PFSK-1 (cell line): ENCODE data around the gene NRXN3.

ENCODE experiments used
- FOXP2 ChIP-seq: optimal IDR thresholded peaks from 2 replicates; pipeline ENCODE3; 2011; ENCODE audit warnings: borderline replicate concordance, control low read depth, inconsistent platforms; ENCODE audit not compliant: insufficient read depth; ENCODE audit errors: extremely low read length, extremely low read depth
- POLR2AphosphoS5 ChIP-seq: IDR thresholded peaks from 2 replicates; pipeline ENCODE4 v1.6.1; 2012; ENCODE audit warnings: low read depth, mild to moderate bottlenecking, control low read depth, low read length, moderate library complexity
- REST ChIP-seq, 2 experiments: IDR thresholded peaks; 2 replicates each; pipeline versions ENCODE4 v1.6.1 to v1.8.0; 2011 to 2012; ENCODE audit warnings: low read depth in 2 of 2, low read length in 2 of 2, control low read depth in 1 of 2, inconsistent platforms in 1 of 2, mild to moderate bottlenecking in 1 of 2, moderate library complexity in 1 of 2; ENCODE audit not compliant: insufficient read depth in 1 of 2
- SIN3A ChIP-seq: IDR thresholded peaks from 2 replicates; pipeline ENCODE4 v1.6.1; 2012; ENCODE audit warnings: mild to moderate bottlenecking, low read length, moderate library complexity, borderline replicate concordance; ENCODE audit not compliant: insufficient read depth
- TAF1 ChIP-seq: IDR thresholded peaks from 2 replicates; pipeline ENCODE4 v1.6.1; 2012; ENCODE audit warnings: low read length, control low read depth, borderline replicate concordance; ENCODE audit not compliant: insufficient read depth

NRXN3 gene

GRCh38 chr14:79668951-79669350 is 1498.8 kb downstream of the NRXN3 start:
- TF ChIP-seq POLR2AphosphoS5 (no peak), FOXP2 (no peak), TAF1 (no peak), REST (IDR thresholded peaks at IDR 0.05; ENCODE audit: insufficient read depth in 1 of 2, low read depth in 2 of 2, low read length in 2 of 2) (no peak), SIN3A (no peak)

- no peak for TF ChIP-seq POLR2AphosphoS5
Observed at GRCh38 chr14:79670811-79671210, 1500.6 kb downstream of the NRXN3 start.

GRCh38 chr14:79680087-79680486 is 1509.9 kb downstream of the NRXN3 start:
- TF ChIP-seq POLR2AphosphoS5: no peak
- no peak for TF ChIP-seq REST (IDR thresholded peaks at IDR 0.05; ENCODE audit: insufficient read depth in 1 of 2, low read depth in 2 of 2, low read length in 2 of 2)
- TF ChIP-seq TAF1: no peak
- no peak for TF ChIP-seq SIN3A
- TF ChIP-seq FOXP2: no peak

GRCh38 chr14:79686196-79686595 is 1516.0 kb downstream of the NRXN3 start:
- TF ChIP-seq SIN3A (no peak), POLR2AphosphoS5 (no peak), REST (IDR thresholded peaks at IDR 0.05; ENCODE audit: insufficient read depth in 1 of 2, low read depth in 2 of 2, low read length in 2 of 2) (no peak), TAF1 (no peak), FOXP2 (no peak)

- TF ChIP-seq TAF1 (no peak), FOXP2 (no peak), SIN3A (no peak), POLR2AphosphoS5 (no peak), REST (IDR thresholded peaks at IDR 0.05; ENCODE audit: insufficient read depth in 1 of 2, low read depth in 2 of 2, low read length in 2 of 2) (no peak)
Observed at GRCh38 chr14:79690960-79691359, 1520.8 kb downstream of the NRXN3 start.

- TF ChIP-seq SIN3A: no peak
- TF ChIP-seq POLR2AphosphoS5: no peak
- no peak for TF ChIP-seq REST (IDR thresholded peaks at IDR 0.05; ENCODE audit: insufficient read depth in 1 of 2, low read depth in 2 of 2, low read length in 2 of 2)
- TF ChIP-seq FOXP2: no peak
- TF ChIP-seq TAF1: no peak
Observed at GRCh38 chr14:79693935-79694334, 1523.8 kb downstream of the NRXN3 start.
